HG03045 (cell line): ENCODE results near the gene OR10H4.
"Not testable (repeated sequence)": the region's sequence is repeated elsewhere in the genome, so short reads cannot be mapped to it uniquely, and the experiment has no call there.

Experiments used
- ATAC-seq: cut with Tn5 transposase; IDR thresholded peaks from one replicate; pipeline ENCODE4 v1.9.1; 2021; ENCODE audit warnings: mild to moderate bottlenecking, moderate library complexity; ENCODE audit not compliant: unreplicated experiment

OR10H4 gene

GRCh38 chr19:15948223-15949058 is at the start of gene OR10H4:
OR10H4 (plus strand) TSS chr19:15949008; CDS start chr19:15949008, 0 bp downstream.
- no peak for ATAC-seq

- ATAC-seq: not testable (repeated sequence)
These were observed 49.2 kb upstream of the OR10H4 start for GRCh38 chr19:15899561-15899960.

- not testable (repeated sequence) for ATAC-seq
These were observed 48.8 kb upstream of the OR10H4 start for GRCh38 chr19:15900032-15900431.

- ATAC-seq: no peak
These were observed 48.3 kb upstream of the OR10H4 start for GRCh38 chr19:15900504-15900903.

- no peak for ATAC-seq
These were observed 46.6 kb upstream of the OR10H4 start for GRCh38 chr19:15902254-15902653.

GRCh38 chr19:15902898-15903297 is 45.9 kb upstream of the OR10H4 start:
- not testable (repeated sequence) for ATAC-seq

GRCh38 chr19:15905026-15905425 is 43.8 kb upstream of the OR10H4 start:
- ATAC-seq: no peak

GRCh38 chr19:15911599-15912235 is 37.1 kb upstream of the OR10H4 start:
- ATAC-seq: no peak

GRCh38 chr19:15913384-15913783 is 35.4 kb upstream of the OR10H4 start:
- no peak for ATAC-seq

- no peak for ATAC-seq
These were observed 35.0 kb upstream of the OR10H4 start for GRCh38 chr19:15913830-15914229.

GRCh38 chr19:15915109-15915508 is 33.7 kb upstream of the OR10H4 start:
- no peak for ATAC-seq

- ATAC-seq: no peak
These were observed 29.6 kb upstream of the OR10H4 start for GRCh38 chr19:15919243-15919642.

- no peak for ATAC-seq
These were observed 26.8 kb upstream of the OR10H4 start for GRCh38 chr19:15922021-15922420.

- ATAC-seq: no peak
These were observed 25.1 kb upstream of the OR10H4 start for GRCh38 chr19:15923702-15924101.

GRCh38 chr19:15926484-15926883 is 22.3 kb upstream of the OR10H4 start:
- ATAC-seq: no peak

GRCh38 chr19:15928321-15928720 is 20.5 kb upstream of the OR10H4 start:
- ATAC-seq: no peak

GRCh38 chr19:15933761-15934331 is 15.0 kb upstream of the OR10H4 start:
- not testable (repeated sequence) for ATAC-seq

- ATAC-seq: no peak
These were observed 14.3 kb upstream of the OR10H4 start, which contains the start of gene CYP4F11 for GRCh38 chr19:15934332-15935078. CYP4F11 (minus strand) TSS chr19:15934529; CDS start chr19:15934408, 121 bp downstream.

GRCh38 chr19:15935167-15935702 is 13.6 kb upstream of the OR10H4 start:
- ATAC-seq: no peak

GRCh38 chr19:15936173-15936572 is 12.6 kb upstream of the OR10H4 start:
- ATAC-seq: no peak

- no peak for ATAC-seq
These were observed 11.9 kb upstream of the OR10H4 start for GRCh38 chr19:15936950-15937349.
